VCaP (cell line): ENCODE measurements around the gene SPACA7.

ENCODE experiments used
- H3K27ac ChIP-seq: fragments of 450-650 bp; 2 replicates; pipeline ENCODE4 v1.5.1; 2017
- TF ChIP-seq, protein P1 (sequence below): fragments of 450-650 bp; conservative IDR thresholded peaks from 2 replicates; pipeline ENCODE4 v1.5.1; 2017; ENCODE audit warnings: mild to moderate bottlenecking, moderate library complexity

The SPACA7 gene

DNA sequence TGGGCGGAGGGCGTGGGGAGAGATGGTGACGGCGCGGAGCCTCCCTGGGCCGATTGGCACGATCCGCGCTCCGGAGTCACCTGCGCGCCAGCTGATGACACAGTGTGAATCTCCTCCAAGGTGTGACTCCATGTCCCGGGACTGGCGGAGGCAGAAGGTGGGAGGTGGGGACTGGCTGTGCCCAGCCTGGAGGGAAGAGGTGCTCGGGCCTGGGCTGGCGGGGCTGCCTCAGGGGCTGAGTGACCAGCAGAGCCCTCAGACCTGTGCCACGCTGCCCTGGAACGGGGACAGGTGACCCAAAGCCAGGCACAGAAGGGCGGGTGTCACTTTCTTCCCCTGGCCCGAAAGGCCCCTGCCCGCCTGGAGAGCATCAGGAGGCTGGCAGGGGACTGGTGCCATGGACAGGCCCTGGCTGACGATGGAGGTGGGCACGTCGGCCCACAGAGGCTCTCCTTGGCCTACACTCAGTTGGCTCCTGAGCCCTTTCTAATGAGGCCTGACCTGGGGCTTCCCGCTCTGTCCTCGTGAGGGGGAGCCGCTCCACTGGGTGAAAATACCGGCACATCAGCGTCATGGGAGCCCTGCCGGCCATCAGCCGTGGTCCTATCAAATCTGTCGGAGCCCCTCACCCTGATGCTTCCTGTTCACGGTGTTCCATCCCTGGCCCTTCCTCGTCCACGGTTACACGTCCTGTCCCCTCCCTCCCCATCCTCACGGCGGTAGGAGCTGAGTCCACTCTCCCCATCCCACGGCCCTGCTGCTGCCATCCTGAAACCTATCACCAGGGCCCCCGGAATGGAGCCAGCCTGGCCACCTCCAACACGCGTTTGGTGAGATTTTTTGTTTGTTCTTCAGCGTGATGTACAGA, 75.6 kb downstream of the SPACA7 start:
- TF ChIP-seq, protein P1, sequence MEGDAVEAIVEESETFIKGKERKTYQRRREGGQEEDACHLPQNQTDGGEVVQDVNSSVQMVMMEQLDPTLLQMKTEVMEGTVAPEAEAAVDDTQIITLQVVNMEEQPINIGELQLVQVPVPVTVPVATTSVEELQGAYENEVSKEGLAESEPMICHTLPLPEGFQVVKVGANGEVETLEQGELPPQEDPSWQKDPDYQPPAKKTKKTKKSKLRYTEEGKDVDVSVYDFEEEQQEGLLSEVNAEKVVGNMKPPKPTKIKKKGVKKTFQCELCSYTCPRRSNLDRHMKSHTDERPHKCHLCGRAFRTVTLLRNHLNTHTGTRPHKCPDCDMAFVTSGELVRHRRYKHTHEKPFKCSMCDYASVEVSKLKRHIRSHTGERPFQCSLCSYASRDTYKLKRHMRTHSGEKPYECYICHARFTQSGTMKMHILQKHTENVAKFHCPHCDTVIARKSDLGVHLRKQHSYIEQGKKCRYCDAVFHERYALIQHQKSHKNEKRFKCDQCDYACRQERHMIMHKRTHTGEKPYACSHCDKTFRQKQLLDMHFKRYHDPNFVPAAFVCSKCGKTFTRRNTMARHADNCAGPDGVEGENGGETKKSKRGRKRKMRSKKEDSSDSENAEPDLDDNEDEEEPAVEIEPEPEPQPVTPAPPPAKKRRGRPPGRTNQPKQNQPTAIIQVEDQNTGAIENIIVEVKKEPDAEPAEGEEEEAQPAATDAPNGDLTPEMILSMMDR, result no peak
- no peak overlapping the region for H3K27ac ChIP-seq

DNA sequence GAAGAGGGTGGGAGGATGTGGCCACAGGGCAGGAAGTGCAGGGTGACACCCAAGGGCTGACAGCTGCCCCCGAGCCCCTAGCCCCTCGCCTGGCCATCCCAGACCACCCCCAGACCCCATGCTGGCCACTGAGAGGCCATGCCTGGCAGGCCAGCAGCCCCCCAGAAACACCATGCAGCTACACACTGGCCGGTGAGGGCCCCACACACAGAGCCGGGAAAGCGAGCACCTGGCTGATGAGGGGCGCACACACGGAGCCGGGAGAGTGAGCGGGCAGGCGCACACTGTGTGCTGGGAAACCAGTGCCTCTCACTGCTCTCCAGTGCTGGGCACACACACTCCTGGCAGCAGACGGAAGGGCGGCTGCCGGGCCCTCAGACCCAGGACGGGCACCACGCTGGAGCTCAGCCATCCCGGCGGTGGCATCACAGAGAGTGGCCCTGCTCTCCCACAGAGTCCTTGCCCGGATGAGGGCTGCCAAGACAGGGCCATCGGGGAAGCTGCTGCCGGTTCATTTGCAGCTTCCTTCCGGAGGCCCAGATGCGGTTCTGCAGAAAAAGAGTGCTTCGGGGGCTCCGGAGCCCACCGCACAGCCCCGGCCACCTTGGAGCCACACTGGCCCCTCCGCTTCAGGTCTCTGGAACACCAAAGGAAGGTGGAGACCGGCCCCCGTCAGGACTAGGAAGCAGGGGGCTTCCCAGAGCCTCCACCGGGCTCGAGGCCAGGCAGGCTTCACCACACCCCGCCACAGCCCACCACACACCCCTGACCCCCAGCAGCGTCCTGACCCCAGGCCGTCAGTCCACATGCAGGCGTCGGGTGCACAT, 76.4 kb downstream of the SPACA7 start:
- TF ChIP-seq, protein P1, result no peak
- no peak overlapping the region for H3K27ac ChIP-seq

DNA sequence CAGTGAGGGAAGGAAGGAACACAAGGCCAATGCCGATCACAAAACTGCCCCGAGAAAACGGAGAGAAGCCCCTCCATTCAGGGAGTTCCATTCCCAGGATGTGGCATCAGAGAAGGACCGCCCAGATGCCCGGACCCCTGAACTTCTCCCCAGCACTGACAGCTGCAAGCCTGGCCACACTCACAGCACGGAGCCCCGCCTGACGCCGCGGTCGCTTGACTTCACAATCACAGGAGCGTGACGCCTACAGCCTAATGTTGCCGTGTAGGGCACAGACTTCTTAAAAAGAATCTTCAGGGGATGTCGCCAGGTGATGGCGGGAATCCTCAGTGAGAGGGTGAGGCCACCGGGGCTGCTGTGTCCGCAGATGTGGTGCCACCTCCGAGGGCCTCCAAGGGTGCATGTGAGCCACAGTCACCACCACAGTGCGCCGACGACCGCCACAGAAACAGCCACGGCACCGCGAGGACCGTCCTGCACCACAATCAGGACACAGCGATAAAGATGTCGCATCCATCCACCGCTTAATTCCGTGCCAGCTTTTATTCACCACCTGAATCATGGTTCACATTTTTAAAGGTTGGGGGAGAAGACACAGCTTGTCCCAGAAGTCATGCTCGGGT, 77.2 kb downstream of the SPACA7 start:
- H3K27ac ChIP-seq, result no peak overlapping the region
- TF ChIP-seq, protein P1, result no peak

DNA sequence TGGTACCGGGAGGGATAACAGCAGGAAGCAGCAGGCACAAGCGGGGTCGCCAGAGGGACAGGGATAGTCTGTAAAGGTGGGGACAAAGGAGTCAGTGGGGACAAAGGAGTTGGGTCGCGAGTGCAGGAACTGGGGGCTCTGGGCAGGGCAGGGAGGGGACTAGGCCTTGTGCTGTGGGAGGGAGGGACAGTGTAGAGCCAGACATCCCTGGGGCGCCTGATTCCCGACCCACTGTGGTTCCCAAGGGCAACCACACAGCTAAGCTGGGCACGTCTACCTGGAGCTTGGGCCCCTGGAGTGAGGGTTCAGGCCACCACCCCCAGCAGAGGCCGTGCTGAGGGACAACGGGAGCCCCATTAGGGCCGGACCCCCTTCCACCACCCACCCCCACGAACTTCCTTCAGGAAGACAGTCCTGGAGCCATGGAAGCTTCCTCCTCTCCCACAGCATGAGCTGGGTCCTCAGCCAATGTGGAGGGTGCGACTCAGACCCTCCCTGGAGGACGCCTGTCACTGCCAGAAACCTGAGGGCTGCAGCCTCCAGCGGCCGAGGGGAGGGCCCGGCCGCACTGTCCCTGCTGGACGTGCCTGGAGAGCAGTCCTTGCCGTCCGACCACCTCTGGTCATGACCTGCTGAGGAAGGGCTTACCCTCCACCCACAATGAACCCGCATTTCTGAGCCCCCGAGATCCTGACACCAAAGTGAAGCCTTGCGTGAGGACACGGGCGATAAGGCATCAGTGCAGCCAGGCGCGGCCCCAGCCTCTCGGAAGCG, 77.9 kb downstream of the SPACA7 start:
- H3K27ac ChIP-seq, result no peak overlapping the region
- TF ChIP-seq, protein P1, result no peak

DNA sequence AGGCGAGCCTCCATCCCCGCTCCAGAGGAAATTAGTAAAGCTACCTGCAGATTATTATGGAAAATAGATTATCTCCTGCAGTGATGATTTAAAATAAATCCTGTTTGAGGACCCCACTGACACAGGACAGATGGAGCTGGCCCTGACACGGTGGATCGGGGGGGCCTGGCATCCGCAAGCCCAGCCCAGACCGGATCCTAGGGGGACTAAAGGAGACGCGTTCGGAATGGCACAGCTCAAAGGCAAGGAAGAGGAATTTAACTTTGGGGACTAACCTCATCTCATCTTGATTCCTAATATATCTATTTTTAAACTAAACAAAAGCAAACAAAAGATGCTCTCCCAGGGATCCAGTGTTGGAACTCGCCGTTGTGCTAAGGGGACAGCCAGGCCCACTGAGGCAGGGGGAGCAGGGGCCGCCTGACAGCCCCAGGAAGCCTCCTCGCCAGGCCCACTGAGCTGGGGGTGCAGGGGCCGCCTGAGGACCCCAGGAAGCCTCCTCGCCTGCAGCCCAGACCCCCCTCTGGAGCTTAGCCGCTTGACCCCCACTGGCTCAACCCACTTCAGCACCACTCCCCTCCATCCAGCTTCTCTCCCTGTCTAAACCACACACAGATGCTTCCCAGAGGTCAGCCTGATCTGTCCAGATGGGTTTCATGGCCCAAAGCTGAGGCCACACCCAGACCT, 78.6 kb downstream of the SPACA7 start:
- TF ChIP-seq, protein P1, result no peak
- H3K27ac ChIP-seq, result no peak overlapping the region

DNA sequence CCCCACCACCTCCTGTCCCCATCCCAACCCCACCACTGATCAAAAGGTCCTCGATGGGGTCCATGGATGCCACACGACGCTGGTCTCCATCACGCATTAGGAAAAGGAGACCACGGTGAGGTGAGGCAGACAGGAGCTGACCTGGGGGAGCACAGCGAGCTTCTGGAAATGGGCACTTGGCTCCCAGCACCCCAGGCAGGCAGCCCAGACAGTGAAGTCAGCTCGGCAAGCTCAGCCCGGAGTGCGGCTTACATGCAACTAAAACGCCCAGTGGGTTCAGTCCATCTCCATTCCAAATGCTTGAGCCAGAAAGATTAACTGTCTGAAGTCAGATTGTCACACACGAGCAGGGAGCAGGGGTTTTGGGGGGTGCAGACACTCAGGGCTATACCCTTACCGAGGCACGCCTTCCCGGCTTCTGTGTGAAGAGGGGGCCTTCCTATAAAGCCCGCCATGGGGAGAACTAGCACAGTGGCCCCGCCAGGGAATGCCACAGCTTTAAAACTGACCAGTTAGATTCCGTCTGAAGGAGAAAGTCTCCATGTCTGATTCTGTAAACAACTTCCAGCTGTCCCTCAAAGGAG, 79.4 kb downstream of the SPACA7 start:
- TF ChIP-seq, protein P1, result no peak
- H3K27ac ChIP-seq, result no peak overlapping the region
